GM21529 (cell line): ENCODE measurements around the gene VPS13D.
"Not testable (repeated sequence)": the region's sequence is repeated elsewhere in the genome, so short reads cannot be mapped to it uniquely, and the experiment has no call there.

Experiments
- ATAC-seq: cut with Tn5 transposase; IDR thresholded peaks from one replicate; pipeline ENCODE4 v1.9.1; 2021; ENCODE audit not compliant: unreplicated experiment

Gene VPS13D

DNA sequence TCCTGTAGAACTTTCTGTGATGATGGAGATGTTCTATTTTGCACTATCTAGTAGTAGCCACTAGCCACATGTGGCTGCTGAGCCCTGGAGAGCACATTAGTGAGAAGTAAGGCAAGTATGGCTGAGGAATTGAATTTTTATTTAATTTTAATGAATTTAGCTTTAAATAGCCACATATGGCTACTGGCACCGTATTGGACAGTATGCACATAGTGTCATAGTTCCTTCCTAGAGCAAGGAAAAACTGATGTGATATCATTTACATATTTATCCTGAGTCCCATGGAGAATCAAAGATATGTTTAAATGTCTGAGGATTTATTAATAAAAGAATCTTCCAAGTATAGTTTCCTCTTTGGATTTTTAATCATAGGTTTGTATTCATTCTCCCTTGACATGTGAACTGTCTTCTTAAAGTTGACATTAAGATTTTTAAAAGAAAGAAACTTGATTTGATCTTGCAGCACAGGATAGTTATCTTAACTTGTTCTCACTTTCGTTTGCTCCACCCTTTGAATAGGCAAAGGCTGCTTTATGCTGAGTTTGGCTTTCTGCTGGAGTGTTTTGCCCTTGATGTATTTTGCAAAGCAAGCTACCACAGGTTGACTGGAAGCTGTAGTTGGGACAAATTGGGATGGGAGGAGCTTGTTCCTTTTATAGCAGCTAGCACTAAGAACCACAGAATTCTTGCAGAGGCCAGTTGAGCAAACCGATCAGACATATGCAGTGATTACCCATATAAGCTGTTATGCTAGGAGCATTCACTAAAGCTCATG is 129.7 kb downstream of the VPS13D start:
- ATAC-seq: no peak

DNA sequence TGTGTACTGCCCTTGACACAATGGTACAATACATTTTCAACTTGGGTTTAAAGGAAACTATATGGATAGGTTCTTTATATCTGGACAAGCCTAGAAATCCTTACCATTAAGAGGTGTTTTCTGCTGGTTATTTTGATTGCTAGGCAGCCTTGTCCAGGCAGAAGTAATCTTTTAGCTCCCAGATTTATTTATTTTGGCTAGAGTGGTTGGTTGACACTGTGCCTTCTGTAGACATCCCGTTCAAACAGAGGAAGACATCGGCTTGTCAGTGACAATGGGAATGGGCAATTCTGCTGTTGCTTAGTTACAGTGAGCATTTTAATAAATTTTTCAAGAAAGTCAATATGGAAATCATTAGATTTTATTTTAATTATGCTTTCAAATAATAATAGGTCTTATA is 138.8 kb downstream of the VPS13D start:
- no peak for ATAC-seq

DNA sequence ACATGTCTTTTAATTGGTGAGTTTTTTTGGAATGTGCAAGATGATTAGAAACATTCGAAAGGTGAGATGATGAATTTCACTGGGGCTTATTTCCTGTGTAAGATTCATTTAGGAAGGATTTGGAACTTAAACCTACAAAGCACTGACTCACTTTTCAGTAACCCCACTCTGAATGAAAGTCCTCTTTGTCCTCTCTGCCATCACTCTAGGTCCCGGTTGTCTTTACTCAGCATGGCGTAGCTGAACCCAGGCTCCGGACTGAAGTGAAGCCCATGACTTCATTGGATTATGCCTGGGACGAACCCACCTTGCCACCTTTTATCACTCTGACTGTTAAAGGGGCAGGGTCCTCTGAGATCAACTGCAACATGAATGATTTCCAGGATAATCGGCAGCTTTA is 139.4 kb downstream of the VPS13D start:
- no peak for ATAC-seq

- ATAC-seq: no peak
Measured at GRCh38 chr1:12370333-12370975, 140.6 kb downstream of the VPS13D start.

DNA sequence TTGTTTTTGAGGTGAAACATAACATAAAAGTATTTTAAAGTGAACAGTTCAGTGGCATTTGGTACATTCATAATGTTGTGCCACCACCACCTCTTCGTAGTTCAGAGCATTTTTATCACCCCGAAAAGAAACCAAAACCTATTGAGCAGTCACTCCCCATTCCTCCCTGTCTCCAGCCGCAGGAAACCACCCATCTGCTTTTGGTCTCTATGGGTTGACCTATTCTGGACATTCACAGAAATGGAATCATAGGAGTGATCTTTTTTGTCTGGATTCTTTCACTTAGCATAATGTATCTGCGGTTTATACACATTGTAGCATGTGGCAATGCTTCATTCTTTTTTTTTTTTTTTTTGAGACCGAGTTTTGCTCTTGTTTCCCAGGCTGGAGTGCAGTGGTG is 141.2 kb downstream of the VPS13D start:
- ATAC-seq: no peak

DNA sequence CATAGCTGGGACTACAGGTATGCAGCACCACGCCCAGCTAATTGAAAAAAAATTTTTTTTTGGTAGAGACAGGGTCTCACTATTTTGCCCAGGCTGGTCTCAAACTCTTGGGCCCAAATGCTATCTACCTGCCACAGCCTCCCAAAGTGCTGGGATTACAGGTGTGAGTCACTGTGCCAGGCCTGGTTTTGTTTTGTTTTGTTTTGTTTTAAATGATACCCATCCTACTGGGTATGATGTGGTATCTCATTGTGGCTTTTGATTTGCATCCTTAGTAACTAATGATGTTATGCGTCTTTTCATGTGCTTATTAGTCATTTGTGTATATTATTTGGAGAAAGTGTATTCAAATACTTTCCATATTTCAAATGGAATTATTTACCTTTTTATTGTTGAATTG is 142.3 kb downstream of the VPS13D start:
- no peak for ATAC-seq

- no peak for ATAC-seq
Measured at GRCh38 chr1:12372761-12373160, 142.9 kb downstream of the VPS13D start.

GRCh38 chr1:12375133-12375829 is 145.5 kb downstream of the VPS13D start:
- no peak for ATAC-seq

DNA sequence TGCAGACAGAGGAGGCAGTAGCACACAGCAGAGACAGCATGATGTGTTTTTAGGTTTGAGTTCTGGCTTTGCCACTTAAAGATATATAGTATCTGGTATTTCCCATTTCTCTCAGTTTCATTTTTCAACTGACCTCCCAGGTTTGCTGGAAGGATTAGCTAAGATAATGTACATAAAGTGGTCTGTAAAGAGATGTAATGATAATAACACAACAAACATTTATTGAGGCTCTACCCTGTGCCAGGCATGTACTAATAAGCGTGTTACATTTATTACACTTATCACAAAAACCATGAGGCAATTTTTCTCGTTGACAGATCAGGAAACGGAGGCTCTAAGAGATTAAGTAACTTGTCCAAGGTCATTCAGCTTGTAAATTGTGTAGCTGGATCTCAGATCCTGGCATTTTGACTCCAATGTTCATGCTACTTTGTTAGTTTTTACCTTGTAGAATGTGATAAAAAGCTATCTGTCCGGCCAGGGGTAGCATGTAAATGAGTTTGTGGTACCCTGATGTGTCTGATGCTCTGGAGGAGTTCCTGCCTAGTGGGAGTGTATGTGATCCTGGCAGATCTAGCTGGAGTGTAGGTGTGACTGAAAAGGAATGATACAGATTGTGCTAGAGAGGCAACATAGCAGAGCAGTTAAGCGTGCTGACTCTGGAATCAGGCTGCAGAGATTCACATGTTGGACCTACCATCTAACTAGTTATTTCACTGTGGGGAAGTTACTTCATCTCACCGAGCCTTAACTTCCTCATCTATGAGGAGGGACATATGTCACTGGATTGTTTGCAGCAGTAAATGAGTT is 146.6 kb downstream of the VPS13D start:
- no peak for ATAC-seq

- ATAC-seq: no peak
Measured at GRCh38 chr1:12380326-12381249, 150.8 kb downstream of the VPS13D start.

GRCh38 chr1:12383001-12383400 is 153.2 kb downstream of the VPS13D start:
- ATAC-seq: no peak

GRCh38 chr1:12383786-12384185 is 154.0 kb downstream of the VPS13D start:
- ATAC-seq: no peak

DNA sequence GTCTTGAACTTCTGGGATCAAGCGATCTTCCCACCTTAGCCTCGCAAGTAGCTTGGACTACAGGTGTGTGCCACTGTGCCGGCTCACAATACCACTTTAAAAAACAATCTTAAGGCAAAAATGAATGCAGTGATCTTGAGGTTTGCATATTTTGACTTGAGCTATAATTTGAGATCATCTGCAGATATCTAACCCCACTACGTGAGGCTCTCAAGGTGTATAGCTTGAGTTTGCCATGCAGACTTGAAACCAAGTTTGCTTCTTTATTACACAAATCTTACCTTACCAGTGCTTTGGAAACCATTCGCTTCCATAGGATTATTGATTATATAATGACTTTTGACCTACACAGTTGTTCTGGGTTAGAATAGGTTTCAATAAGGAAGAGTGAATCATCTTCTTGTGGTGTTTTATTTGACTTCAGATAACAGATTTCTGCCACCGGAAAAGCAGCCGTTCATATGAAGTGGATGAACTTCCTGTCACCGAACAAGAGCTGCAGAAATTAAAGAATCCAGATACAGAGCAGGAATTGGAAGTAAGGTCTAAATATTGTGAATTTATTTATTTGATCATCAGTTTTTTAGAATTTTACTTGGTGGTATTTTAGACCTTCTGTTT is 155.1 kb downstream of the VPS13D start:
- ATAC-seq: no peak

DNA sequence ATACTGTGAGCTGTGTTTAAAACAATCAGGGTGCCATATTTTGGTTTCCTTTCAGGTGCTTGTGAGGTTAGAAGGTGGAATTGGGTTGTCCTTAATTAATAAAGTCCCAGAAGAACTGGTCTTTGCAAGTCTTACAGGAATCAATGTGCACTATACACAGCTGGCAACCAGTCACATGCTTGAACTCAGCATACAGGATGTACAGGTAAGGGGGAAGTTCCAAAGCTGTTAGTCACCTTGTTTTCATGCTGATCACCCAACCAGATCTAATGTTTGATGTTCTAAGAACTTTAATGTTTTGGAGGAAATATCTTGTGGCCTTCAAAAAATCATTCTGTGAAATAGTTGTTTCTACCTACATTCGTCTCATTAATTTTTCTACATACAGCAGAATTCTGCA is 156.3 kb downstream of the VPS13D start:
- ATAC-seq: no peak

DNA sequence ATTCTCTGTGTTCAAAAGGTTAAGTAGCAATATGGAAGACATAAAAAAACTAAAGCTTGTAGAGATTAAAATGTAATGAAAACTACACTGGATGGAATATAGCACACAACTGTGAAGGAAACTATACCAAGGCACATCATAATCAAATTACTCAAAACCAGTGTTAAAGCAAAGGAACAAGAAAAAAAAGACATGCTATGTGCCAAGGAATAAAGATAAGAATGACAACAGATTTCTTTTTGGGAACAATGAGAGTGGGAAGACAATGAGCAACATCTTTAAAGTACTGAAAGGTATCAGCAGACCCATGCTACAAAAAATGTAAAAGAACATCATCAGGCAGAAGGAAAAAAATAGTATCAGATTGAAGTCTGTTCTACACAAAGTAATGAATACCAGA is 157.8 kb downstream of the VPS13D start:
- ATAC-seq: no peak

DNA sequence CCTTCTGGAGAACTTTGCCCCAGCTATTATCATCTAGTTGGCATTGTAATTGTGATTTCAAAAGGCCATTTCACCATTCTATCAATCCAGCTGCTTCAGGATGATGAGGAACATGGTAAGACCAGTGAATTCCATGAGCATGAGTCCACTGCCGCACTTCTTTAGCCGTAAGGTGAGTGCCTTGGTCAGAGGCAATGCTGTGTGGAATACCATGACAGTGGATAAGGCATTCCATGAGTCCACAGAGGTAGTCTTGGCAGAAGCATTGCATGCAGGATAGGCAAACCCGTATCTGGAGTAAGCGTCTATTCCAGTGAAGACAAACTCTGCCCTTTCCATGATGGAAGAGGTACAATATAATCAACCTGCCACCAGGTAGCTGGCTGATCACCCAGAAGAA is 160.5 kb downstream of the VPS13D start:
- ATAC-seq: not testable (repeated sequence)

- no peak for ATAC-seq
Measured at GRCh38 chr1:12397462-12398450, 167.9 kb downstream of the VPS13D start.

DNA sequence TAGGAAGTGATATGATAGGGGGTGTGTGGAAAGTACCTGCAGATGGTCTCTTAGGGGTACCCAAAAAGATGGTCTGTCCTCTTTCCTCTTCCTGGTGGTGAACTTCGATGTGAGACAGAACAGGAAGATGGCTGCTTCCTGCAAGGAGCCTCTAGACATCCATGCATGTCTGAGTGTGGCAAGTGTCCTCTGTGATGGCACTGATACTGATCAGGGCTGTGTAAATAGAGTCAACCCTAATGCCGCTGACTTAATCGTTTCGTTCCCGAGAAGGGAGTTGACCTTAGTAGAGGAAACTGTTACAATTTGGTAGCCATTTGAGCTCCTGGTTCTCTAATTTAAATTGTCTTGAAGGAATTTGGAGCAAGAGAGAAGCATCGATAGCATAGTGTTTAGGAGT is 168.6 kb downstream of the VPS13D start:
- ATAC-seq: no peak
